HL-60 (cell line): ENCODE measurements around the gene TSPOAP1.

Experiments
- POLR2AphosphoS5 ChIP-seq: IDR thresholded peaks from 2 replicates; pipeline ENCODE4 v1.6.1; 2012; ENCODE audit warnings: low read depth
- TF ChIP-seq, protein P1 (sequence below): IDR thresholded peaks from one replicate; pipeline ENCODE4 v1.5.1; 2011; ENCODE audit warnings: low read length, control low read depth, inconsistent platforms; ENCODE audit not compliant: insufficient read depth

- TF ChIP-seq, protein P1, sequence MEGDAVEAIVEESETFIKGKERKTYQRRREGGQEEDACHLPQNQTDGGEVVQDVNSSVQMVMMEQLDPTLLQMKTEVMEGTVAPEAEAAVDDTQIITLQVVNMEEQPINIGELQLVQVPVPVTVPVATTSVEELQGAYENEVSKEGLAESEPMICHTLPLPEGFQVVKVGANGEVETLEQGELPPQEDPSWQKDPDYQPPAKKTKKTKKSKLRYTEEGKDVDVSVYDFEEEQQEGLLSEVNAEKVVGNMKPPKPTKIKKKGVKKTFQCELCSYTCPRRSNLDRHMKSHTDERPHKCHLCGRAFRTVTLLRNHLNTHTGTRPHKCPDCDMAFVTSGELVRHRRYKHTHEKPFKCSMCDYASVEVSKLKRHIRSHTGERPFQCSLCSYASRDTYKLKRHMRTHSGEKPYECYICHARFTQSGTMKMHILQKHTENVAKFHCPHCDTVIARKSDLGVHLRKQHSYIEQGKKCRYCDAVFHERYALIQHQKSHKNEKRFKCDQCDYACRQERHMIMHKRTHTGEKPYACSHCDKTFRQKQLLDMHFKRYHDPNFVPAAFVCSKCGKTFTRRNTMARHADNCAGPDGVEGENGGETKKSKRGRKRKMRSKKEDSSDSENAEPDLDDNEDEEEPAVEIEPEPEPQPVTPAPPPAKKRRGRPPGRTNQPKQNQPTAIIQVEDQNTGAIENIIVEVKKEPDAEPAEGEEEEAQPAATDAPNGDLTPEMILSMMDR, result no peak
- TF ChIP-seq POLR2AphosphoS5, result peak; percentile 61
These were observed 52.2 kb downstream of the TSPOAP1 start for GRCh38 chr17:58276423-58276822.
